Myocyte (in vitro differentiated cells): Measurements from ENCODE around the gene ECE1. TPM values are rescaled to one million over a fixed set of nuclear protein-coding genes. Genes with fewer than 3 reads are reported as not detected.
"Not testable (repeated sequence)": the region's sequence is repeated elsewhere in the genome, so short reads cannot be mapped to it uniquely, and the experiment has no call there.

ENCODE experiments used
- DNase-seq: peaks from one replicate; pipeline ENCODE4 v3.0.0-alpha.2; 2012; ENCODE audit warnings: low read depth
- total RNA-seq: library from RNA; depleted of rRNA; stranded (reverse); fragments of >200 nt; gene quantifications from 2 replicates; pipeline ENCODE4 v1.2.3, GENCODE V29; 2014

Gene ECE1
- total RNA-seq, 1 donor from 2014 or later: 15.9 TPM

DNA sequence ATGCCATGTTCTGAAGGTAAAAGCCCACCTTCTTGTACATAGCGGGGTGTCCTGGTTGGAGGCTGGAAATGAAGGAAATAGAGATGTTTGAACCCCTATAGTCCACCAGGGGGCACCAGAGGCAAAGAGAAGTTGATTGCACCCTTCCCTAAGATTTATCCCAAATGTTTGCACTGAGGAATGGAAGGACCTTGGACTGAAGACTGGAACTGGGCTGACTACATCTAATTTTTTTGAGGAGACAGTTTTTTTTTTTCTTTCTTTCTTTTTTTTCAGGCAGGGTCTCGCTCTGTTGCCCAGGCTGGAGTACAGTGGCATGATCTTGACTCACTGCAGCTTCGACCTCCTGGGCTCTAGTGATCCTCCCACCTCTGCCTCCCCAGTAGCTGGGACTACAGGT lies 58.2 kb downstream of the ECE1 start:
- peak; percentile 73 for DNase-seq

- DNase-seq: no peak
Measured at GRCh38 chr1:21229246-21230000, 60.8 kb downstream of the ECE1 start.

DNA sequence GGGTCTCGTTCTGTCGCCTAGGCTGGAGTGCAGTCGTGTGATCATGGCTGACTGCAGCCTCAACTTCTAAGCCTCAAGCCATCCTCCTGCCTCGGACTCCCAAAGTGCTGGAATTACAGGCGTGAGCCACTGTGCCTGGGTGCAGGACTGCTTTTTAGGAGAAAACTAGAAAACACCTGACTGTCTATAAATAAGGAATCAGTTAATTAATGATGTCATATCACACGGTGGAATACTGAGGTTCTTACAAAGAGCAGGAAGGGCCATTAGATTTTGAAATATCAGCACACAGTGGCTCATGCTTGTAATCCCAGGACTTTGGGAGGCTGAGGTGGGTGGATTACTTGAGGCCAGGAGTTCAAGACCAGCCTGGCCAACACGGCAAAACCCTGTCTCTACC lies 62.0 kb downstream of the ECE1 start:
- not testable (repeated sequence) for DNase-seq

- no peak for DNase-seq
Measured at GRCh38 chr1:21225065-21225464, 65.2 kb downstream of the ECE1 start.

DNA sequence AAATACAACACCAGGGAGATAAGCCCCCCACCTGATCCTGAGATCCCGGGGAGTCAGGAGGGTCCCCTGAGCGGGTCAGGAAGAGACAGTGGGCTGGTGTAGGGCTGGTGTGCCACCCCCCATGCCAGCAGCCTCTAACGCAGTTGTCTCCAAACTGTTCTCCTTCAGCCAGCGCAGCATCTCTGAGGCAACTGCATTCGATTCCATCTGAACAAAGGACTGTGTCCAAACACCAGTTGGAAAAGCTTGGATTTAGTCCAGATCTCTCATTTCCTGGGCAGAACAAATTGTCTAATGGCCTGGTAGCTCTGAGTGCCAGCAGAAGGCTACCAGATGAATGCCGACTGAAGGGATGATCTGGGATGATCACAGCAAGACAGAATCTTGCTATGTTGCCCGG lies 69.4 kb downstream of the ECE1 start:
- peak; percentile 19 for DNase-seq

DNA sequence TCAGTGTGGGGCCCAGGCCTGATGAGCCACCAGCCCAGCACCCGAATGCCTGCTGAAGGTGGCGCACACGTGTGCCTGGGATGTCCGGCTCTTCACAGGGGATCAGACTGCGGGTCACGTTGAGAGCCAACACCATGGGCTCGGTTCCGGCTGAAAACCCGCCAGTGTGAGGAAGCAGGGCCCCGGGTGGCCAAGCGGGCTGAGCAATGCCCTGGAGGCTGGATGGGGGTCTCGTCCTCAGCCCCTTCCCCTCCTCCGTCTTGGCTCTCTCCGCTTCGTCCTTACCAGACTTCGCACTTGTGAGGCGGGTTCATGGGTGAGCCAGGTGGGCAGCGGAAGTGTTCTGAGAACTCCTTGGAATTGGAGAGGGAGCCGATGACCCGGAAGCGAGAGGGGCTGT lies 70.6 kb downstream of the ECE1 start:
- no peak for DNase-seq

DNA sequence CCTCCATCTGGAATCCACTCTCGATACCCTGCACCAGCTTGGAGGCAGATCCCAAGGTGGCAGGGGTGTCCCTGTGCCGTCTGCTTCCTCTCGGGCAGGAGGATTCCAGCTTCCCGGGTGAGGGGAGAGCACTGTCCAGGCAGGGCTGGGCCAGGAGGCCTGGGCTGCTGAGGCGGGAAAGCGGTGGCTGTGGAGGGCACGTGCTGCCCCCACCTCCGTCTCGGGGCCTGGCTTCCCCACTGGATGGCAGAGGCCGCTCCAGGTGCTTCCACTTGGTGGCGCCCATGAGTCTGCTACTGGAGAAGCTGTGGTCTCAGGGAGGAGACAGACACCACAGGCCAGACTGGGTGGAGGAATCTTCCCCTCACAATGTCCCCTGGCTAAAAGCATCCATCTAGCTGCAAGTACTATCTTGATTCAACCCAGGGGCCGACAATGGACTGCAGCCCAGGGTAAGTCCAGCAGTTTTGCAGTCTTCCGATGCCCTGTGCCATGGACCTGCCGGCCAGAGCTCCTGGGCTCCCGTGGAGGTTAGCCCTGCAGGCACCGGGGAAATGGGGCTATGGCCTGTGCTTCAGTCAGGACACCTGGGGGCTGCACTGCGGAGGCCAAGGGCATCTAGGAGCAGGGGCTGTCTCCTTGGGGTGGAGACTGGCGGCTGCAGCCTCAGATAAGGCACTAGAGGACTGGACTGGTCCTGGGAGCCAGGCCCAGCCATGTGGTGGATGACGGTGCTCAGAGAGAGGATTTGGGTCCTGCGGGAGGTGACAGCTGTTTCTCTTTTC lies 72.3 kb downstream of the ECE1 start:
- peak; percentile 31 for DNase-seq

GRCh38 chr1:21216835-21217811 lies 73.1 kb downstream of the ECE1 start:
- DNase-seq: peak; percentile 22

DNA sequence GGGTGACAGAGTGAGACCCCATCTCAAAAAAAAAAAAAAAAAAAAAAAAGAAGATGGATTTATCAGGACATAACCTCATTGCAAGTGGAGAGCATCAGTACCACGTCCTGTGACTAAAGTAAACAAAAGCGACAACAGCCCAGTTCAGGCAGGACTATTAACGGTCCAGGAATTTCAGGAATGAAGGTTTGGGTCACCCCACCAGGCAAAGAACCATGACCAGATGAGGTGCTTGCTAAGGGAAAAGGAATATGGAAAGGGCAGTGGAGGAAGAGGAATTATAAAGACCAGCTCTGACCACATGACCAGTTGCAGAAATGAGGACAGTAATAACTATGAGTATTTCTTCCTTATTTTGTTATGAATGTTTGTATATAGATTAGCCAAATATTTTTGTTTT lies 78.1 kb downstream of the ECE1 start:
- peak; percentile 28 for DNase-seq

DNA sequence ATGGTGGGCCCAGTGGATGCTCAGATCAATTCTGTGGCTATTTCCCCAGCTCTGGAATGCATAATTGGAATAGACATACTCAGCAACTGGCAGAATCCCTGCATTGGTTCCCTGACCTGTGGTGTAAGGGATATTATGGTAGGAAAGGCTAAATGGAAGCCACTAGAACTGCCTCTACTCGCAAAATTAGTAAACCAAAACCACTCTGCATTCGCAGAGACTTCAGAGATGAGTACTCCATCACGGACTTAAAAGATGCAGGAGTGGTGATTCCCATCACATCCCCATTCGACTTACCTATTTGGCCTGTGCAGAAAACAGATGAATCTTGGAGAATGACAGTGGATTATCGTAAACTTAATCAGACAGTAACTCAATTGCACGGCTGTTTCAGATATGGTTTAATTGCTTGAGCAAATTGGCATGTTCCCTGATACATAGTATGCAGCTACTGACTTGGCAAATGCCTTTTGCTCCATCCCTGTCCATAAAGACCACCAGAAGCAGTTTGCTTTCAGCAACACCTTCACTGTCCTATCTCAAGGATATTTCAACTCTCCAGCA lies 82.0 kb downstream of the ECE1 start:
- DNase-seq: not testable (repeated sequence)

DNA sequence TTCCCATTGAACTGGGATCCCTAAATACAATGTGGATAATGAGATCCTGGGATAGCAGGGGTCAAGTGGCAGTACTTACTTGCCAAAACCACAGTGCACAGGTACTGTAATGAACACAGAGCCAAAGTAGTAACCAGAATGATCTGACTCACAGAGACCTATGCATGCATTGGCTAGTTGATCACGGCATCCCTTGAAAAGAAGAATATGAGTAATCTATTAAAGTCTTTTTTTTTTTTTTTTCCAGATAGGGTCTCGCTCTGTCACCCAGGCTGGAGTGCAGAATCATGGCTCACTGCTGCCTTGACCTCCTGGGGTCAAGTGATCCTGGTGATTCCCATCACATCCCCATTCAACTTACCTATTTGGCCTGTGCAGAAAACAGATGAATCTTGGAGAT lies 84.1 kb downstream of the ECE1 start:
- no peak for DNase-seq

DNA sequence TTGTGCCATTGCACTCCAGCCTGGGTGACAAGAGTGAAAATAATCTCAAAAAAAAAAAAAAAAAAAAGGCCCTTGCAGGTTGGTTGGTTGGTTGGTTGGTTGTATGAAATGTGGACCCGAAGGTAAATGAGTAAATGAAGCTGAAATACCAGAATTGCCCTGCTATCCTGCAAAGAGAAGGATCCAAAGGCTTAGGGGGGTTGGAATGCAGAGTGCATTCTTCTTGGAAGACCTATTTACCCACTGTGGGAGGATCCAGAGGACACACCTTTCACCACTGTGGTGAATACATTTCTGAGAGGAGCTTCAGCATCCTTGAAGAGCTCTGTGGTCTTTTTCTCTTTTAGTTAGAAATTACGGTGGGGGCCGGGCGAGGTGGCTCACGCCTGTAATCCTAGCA lies 84.8 kb downstream of the ECE1 start:
- DNase-seq: no peak

GRCh38 chr1:21201650-21202049 lies 88.6 kb downstream of the ECE1 start:
- DNase-seq: no peak

DNA sequence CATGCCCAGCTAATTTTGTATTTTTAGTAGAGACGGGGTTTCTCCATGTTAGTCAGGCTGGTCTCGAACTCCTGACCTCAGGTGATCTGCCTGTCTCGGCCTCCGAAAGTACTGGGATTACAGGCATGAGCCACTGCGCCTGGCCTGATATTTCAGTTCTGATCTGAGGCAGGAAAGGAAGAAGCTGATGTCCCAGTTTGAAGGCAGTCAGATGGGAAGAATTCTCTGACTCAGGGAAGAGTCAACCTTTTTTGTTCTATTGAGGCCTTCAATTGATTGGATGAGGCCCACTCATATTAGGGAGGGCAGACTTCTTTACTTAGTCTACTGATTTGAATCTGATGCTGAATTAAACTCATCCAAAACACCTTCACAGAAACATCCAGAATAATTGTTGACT lies 89.0 kb downstream of the ECE1 start:
- DNase-seq: not testable (repeated sequence)

GRCh38 chr1:21200767-21201166 lies 89.5 kb downstream of the ECE1 start:
- DNase-seq: peak; percentile 39

- no peak for DNase-seq
Measured at GRCh38 chr1:21198929-21199328, 91.3 kb downstream of the ECE1 start.

- DNase-seq: no peak
Measured at GRCh38 chr1:21192871-21193270, 97.4 kb downstream of the ECE1 start.

DNA sequence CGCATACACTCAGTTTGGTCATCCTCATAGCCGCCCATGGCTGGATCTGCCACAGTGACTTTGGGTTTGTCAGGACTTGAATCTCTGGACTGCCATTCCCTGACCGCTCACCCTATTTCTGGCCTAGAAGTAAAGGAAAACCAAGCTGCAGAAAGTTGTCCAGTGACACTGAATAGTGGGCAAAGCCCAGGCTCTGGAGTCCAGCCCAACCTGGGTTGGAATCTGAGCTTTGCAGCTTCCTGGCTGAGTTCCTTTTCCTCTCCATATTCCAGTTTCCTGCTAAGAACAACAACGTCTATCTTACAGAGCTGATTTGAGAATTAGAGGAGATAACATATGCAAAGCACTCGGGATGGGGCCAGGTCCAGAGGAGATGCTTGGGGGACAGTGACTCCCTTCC lies 98.0 kb downstream of the ECE1 start:
- peak; percentile 37 for DNase-seq

DNA sequence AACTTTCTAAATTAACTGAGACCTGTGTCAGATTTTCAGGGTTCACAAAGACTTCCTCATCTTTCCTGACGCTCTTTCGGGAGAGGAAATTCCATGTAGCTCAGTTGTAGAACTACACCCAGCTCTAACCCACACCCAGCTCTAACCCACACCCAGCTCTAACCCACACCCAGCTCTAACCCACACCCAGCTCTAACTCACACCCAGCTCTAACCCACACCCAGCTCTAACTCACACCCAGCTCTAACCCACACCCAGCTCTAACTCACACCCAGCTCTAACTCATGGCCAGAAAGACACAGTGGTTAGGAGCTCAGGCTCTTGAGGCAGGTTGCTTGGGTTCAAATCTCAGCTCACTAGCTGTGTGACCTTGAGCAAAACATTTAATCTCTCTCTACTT lies 99.5 kb downstream of the ECE1 start:
- not testable (repeated sequence) for DNase-seq

- no peak for DNase-seq
Measured at GRCh38 chr1:21189906-21190500, 100.3 kb downstream of the ECE1 start.

DNA sequence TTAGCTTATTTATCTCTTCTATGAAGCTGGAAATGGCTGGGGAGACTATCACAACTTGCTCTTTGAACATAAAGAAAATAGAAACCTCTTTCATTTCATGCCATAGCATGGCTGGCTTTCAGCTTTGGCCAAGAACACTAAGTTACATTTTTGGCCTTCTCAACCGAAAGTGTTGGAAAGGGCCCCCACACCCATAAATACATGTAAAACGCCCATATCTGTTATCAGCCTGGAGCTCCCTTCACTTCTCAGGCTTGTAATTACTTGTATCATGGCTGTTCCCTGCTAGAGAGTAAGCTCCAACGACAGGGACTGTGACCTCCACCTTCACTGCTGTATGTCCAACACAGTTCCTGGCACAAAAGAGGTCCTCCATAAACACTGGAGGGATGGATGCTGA lies 100.8 kb downstream of the ECE1 start:
- no peak for DNase-seq
